Activated CD8-positive, alpha-beta memory T cell treated with anti-CD3 and anti-CD28 coated beads, Interleukin-2, amount 50 U/mL, for 48 hours (primary cell): ENCODE results near the gene PSG3.
"Not testable (repeated sequence)": the region's sequence is repeated elsewhere in the genome, so short reads cannot be mapped to it uniquely, and the experiment has no call there.

ENCODE experiments used
- DNase-seq: peaks from one replicate; pipeline ENCODE4 v3.0.0-alpha.2; 2020

Gene PSG3

GRCh38 chr19:42693760-42694350 lies 46.4 kb downstream of the PSG3 start:
- no peak for DNase-seq

GRCh38 chr19:42683917-42684513 lies 56.3 kb downstream of the PSG3 start:
- DNase-seq, result no peak

- not testable (repeated sequence) for DNase-seq
Measured at GRCh38 chr19:42676326-42676725, 64.0 kb downstream of the PSG3 start.

- DNase-seq, result not testable (repeated sequence)
Measured at GRCh38 chr19:42674549-42674948, 65.7 kb downstream of the PSG3 start.
